Occipital lobe (tissue), 2 donors: ENCODE measurements around the gene KIAA0930. TPM values are rescaled to one million over a fixed set of nuclear protein-coding genes. Genes with fewer than 3 reads are reported as not detected.

Experiments used
- DNase-seq: peaks from one replicate; lab custom pipeline; 2025; lab: John Stamatoyannopoulos, UW
- total RNA-seq: library from RNA; depleted of rRNA; stranded (reverse); fragments of >200 nt; gene quantifications from one replicate; pipeline ENCODE4 v1.2.3, GENCODE V29; 2014

Gene KIAA0930
- total RNA-seq, 1 donor from 2014 or later, result 61.0 TPM

- no peak for DNase-seq
Observed at GRCh38 chr22:45179276-45180049, 61.2 kb downstream of the KIAA0930 start.

GRCh38 chr22:45172881-45173585 is 67.7 kb downstream of the KIAA0930 start:
- no peak for DNase-seq

GRCh38 chr22:45171830-45172229 is 68.9 kb downstream of the KIAA0930 start:
- no peak for DNase-seq

GRCh38 chr22:45169591-45170466 is 70.9 kb downstream of the KIAA0930 start:
- no peak for DNase-seq

GRCh38 chr22:45166932-45167331 is 73.8 kb downstream of the KIAA0930 start:
- DNase-seq, result no peak

GRCh38 chr22:45164270-45165088 is 76.2 kb downstream of the KIAA0930 start:
- DNase-seq, result no peak

GRCh38 chr22:45163451-45164269 is 77.0 kb downstream of the KIAA0930 start, which contains the start of gene NUP50:
NUP50 (plus strand) TSS chr22:45163925; CDS start chr22:45168178, 4,253 bp downstream.
- peak; percentile 82 for DNase-seq

GRCh38 chr22:45163099-45163450 is 77.6 kb downstream of the KIAA0930 start:
- no peak for DNase-seq

- DNase-seq, result no peak
Observed at GRCh38 chr22:45162531-45162930, 78.2 kb downstream of the KIAA0930 start.

GRCh38 chr22:45159652-45160462 is 80.8 kb downstream of the KIAA0930 start:
- no peak for DNase-seq

- DNase-seq, result no peak
Observed at GRCh38 chr22:45157907-45158306, 82.8 kb downstream of the KIAA0930 start.

- DNase-seq, result no peak
Observed at GRCh38 chr22:45155050-45155840, 85.4 kb downstream of the KIAA0930 start.

- no peak for DNase-seq
Observed at GRCh38 chr22:45154383-45154782, 86.3 kb downstream of the KIAA0930 start.

- DNase-seq, result no peak
Observed at GRCh38 chr22:45151503-45151902, 89.2 kb downstream of the KIAA0930 start.

GRCh38 chr22:45150139-45150538 is 90.6 kb downstream of the KIAA0930 start:
- no peak for DNase-seq

- DNase-seq, result no peak
Observed at GRCh38 chr22:45149671-45150070, 91.0 kb downstream of the KIAA0930 start.

- DNase-seq, result no peak
Observed at GRCh38 chr22:45144916-45145315, 95.8 kb downstream of the KIAA0930 start.

GRCh38 chr22:45142376-45142775 is 98.3 kb downstream of the KIAA0930 start:
- DNase-seq, result no peak
